AG09309 (cell line): ENCODE measurements around the gene TMEM120A.

Source experiments
- DNase-seq: peaks from one replicate; pipeline ENCODE4 v3.0.0-alpha.2; 2010; ENCODE audit warnings: low read depth
- H3K4me3 ChIP-seq: 2 replicates; pipeline ENCODE4 v1.5.1; 2011; ENCODE audit warnings: mild to moderate bottlenecking, low read depth, low read length, moderate library complexity; ENCODE audit not compliant: control insufficient read depth
- CTCF ChIP-seq: IDR thresholded peaks from 2 replicates; pipeline ENCODE4 v1.5.1; 2011; ENCODE audit warnings: mild to moderate bottlenecking, low read depth, low read length, inconsistent platforms; ENCODE audit not compliant: insufficient read depth, control insufficient read depth; ENCODE audit errors: missing control alignments

The TMEM120A gene

GRCh38 chr7:75985009-75985517 lies 9.3 kb downstream of the TMEM120A start:
- TF ChIP-seq CTCF, result no peak
- no peak for DNase-seq
- no peak overlapping the region for H3K4me3 ChIP-seq

GRCh38 chr7:75984130-75985008 lies 10.0 kb downstream of the TMEM120A start:
- TF ChIP-seq CTCF, result no peak
- no peak for DNase-seq
- H3K4me3 ChIP-seq, result no peak overlapping the region

- DNase-seq, result no peak
- no peak overlapping the region for H3K4me3 ChIP-seq
- TF ChIP-seq CTCF, result no peak
Observed at GRCh38 chr7:75983471-75984129, 10.8 kb downstream of the TMEM120A start.

- TF ChIP-seq CTCF, result no peak
- H3K4me3 ChIP-seq, result no peak overlapping the region
- no peak for DNase-seq
Observed at GRCh38 chr7:75982306-75983064, 11.9 kb downstream of the TMEM120A start.

- no peak for TF ChIP-seq CTCF
- no peak for DNase-seq
- no peak overlapping the region for H3K4me3 ChIP-seq
Observed at GRCh38 chr7:75981453-75982305, 12.7 kb downstream of the TMEM120A start.

- no peak overlapping the region for H3K4me3 ChIP-seq
- TF ChIP-seq CTCF, result no peak
- DNase-seq, result no peak
Observed at GRCh38 chr7:75981203-75981452, 13.3 kb downstream of the TMEM120A start.
